ENCODE data around the gene INMT. TPM values are rescaled to one million over a fixed set of nuclear protein-coding genes. Genes with fewer than 3 reads are reported as not detected.

Gene INMT
- total RNA-seq, 4 donors from 2014 or later, result 3.1 to 24.8 (median 4.8) TPM

DNA sequence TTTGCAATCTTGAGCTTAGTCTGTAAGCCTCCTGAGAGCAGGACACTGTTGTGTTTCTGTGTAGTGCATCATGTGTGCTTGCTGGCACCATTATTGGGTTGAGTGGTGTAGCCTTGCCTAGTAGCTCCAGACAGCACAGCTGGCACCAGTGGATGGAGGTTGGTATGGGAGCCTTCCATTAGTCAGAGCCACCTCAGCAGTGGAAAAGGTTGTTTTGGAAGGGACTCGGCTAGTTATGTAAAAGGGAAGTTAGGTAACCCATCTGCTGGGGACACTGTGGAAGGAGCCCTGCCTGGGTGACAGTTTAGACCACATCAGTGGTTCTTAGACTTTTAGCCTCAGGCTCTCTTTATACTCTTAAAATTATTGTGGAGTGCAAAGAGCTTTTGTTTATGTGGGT lies 35.6 kb downstream of the INMT start:
- no peak for DNase-seq
- Histone ChIP-seq H3K27ac (no peak overlapping the region), H3K36me3 (peaks cover 0 to 15% (median 0%) of the 10 kb centered on the region in 3 donors), H3K4me3 (no peak overlapping the region), H3K9me3 (no peaks in the 10 kb centered on the region), H3K4me1 (no peaks in the 10 kb centered on the region), H3K27me3 (no peaks in the 10 kb centered on the region)
- no peak for TF ChIP-seq POLR2A (IDR thresholded peaks at IDR 0.05)
- TF ChIP-seq, protein P1, sequence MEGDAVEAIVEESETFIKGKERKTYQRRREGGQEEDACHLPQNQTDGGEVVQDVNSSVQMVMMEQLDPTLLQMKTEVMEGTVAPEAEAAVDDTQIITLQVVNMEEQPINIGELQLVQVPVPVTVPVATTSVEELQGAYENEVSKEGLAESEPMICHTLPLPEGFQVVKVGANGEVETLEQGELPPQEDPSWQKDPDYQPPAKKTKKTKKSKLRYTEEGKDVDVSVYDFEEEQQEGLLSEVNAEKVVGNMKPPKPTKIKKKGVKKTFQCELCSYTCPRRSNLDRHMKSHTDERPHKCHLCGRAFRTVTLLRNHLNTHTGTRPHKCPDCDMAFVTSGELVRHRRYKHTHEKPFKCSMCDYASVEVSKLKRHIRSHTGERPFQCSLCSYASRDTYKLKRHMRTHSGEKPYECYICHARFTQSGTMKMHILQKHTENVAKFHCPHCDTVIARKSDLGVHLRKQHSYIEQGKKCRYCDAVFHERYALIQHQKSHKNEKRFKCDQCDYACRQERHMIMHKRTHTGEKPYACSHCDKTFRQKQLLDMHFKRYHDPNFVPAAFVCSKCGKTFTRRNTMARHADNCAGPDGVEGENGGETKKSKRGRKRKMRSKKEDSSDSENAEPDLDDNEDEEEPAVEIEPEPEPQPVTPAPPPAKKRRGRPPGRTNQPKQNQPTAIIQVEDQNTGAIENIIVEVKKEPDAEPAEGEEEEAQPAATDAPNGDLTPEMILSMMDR (IDR thresholded peaks at IDR 0.05), result no peak

- Histone ChIP-seq H3K27ac (no peak overlapping the region), H3K4me1 (no peaks in the 10 kb centered on the region), H3K4me3 (no peak overlapping the region), H3K9me3 (no peaks in the 10 kb centered on the region), H3K27me3 (no peaks in the 10 kb centered on the region), H3K36me3 (peaks cover 0 to 8% (median 0%) of the 10 kb centered on the region in 3 donors)
- TF ChIP-seq POLR2A (IDR thresholded peaks at IDR 0.05), result no peak
- TF ChIP-seq, protein P1 (IDR thresholded peaks at IDR 0.05), result no peak
- DNase-seq, result no peak
Observed at GRCh38 chr7:30788640-30789333, 36.9 kb downstream of the INMT start.

DNA sequence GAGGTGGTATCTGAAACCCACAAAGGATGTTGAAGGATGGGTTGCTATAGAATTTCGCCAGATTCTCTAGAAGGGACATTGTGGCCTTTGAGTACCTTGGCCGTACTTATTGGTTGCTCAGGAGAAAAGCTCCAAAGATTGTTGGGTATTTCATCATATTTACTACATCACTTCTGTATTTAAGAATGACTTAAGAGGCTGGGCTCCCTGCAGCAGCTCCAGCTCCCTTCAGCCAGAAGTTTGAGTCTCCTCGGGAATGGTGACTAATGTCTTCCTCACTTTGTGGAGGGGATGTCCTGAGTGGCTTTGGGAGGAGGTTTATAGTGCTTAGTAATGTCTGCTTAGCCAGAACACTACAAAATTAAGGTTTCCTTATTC lies 37.4 kb downstream of the INMT start:
- Histone ChIP-seq H3K4me1 (no peaks in the 10 kb centered on the region), H3K36me3 (peaks cover 0 to 8% (median 0%) of the 10 kb centered on the region in 3 donors), H3K4me3 (no peak overlapping the region), H3K27me3 (no peaks in the 10 kb centered on the region), H3K27ac (no peak overlapping the region), H3K9me3 (no peaks in the 10 kb centered on the region)
- no peak for DNase-seq
- TF ChIP-seq, protein P1 (IDR thresholded peaks at IDR 0.05), result no peak
- TF ChIP-seq POLR2A (IDR thresholded peaks at IDR 0.05), result no peak

- Histone ChIP-seq H3K27ac (no peak overlapping the region), H3K36me3 (peaks cover 0 to 8% (median 0%) of the 10 kb centered on the region in 3 donors), H3K27me3 (no peaks in the 10 kb centered on the region), H3K4me1 (no peaks in the 10 kb centered on the region), H3K9me3 (no peaks in the 10 kb centered on the region), H3K4me3 (no peak overlapping the region)
- TF ChIP-seq, protein P1 (IDR thresholded peaks at IDR 0.05), result no peak
- no peak for DNase-seq
Observed at GRCh38 chr7:30790356-30790755, 38.4 kb downstream of the INMT start.

GRCh38 chr7:30791114-30791513 lies 39.2 kb downstream of the INMT start:
- DNase-seq, result no peak
- TF ChIP-seq, protein P1 (IDR thresholded peaks at IDR 0.05), result no peak
- no peak for TF ChIP-seq POLR2A (IDR thresholded peaks at IDR 0.05)
- Histone ChIP-seq H3K9me3 (no peaks in the 10 kb centered on the region), H3K36me3 (peaks cover 0 to 8% (median 0%) of the 10 kb centered on the region in 3 donors), H3K27ac (no peak overlapping the region), H3K4me3 (no peak overlapping the region), H3K4me1 (no peaks in the 10 kb centered on the region), H3K27me3 (no peaks in the 10 kb centered on the region)

Data from Peyer's patch (tissue), 4 donors.